H9 (cell line): ENCODE measurements around the gene OTUB1. TPM values are rescaled to one million over a fixed set of nuclear protein-coding genes. Genes with fewer than 3 reads are reported as not detected.

Experiments
- DNase-seq: peaks from one replicate; pipeline ENCODE4 v3.0.0-alpha.2; 2017
- H2AFZ ChIP-seq: one replicate; pipeline ENCODE4 v1.6.1; 2013; ENCODE audit warnings: mild to moderate bottlenecking, low read length, control low read depth, moderate library complexity
- H2AK5ac ChIP-seq: 2 replicates; pipeline ENCODE4 v1.6.1; 2013; ENCODE audit warnings: low read length, control low read depth, mixed read lengths; ENCODE audit not compliant: insufficient read length
- H2BK120ac ChIP-seq: one replicate; pipeline ENCODE4 v1.6.1; 2013; ENCODE audit warnings: low read depth, mild to moderate bottlenecking, low read length, control low read depth, inconsistent platforms; ENCODE audit not compliant: poor library complexity, severe bottlenecking
- H2BK12ac ChIP-seq: 2 replicates; pipeline ENCODE4 v1.6.1; 2013; ENCODE audit warnings: low read length, control low read depth, mixed read lengths, low read depth; ENCODE audit not compliant: insufficient read length
- H2BK15ac ChIP-seq: 2 replicates; pipeline ENCODE4 v1.6.1; 2013; ENCODE audit warnings: low read depth, low read length, control low read depth
- H2BK20ac ChIP-seq: one replicate; pipeline ENCODE4 v1.6.1; 2013; ENCODE audit warnings: low read depth, mild to moderate bottlenecking, low read length, control low read depth, inconsistent platforms; ENCODE audit not compliant: poor library complexity, severe bottlenecking
- H2BK5ac ChIP-seq: 2 replicates; pipeline ENCODE4 v1.6.1; 2013; ENCODE audit warnings: low read length, control low read depth, mixed read lengths; ENCODE audit not compliant: insufficient read length
- H3K14ac ChIP-seq: 2 replicates; pipeline ENCODE4 v1.6.1; 2013; ENCODE audit warnings: low read length, control low read depth; ENCODE audit not compliant: insufficient read depth
- H3K18ac ChIP-seq: 2 replicates; pipeline ENCODE4 v1.6.1; 2013; ENCODE audit warnings: low read depth, mild to moderate bottlenecking, mixed read lengths, low read length, control low read depth; ENCODE audit not compliant: insufficient read length
- H3K23ac ChIP-seq: 2 replicates; pipeline ENCODE4 v1.6.1; 2013; ENCODE audit warnings: low read length, control low read depth, mixed read lengths, low read depth; ENCODE audit not compliant: insufficient read length
- H3K23me2 ChIP-seq: 2 replicates; pipeline ENCODE4 v1.6.1; 2013; ENCODE audit warnings: low read depth, mild to moderate bottlenecking, mixed read lengths, low read length, control low read depth; ENCODE audit not compliant: insufficient read length, poor library complexity, severe bottlenecking
- H3K27ac ChIP-seq: 2 replicates; pipeline ENCODE4 v1.5.1; 2013; ENCODE audit warnings: low read length, control low read depth, mixed read lengths, low read depth; ENCODE audit not compliant: insufficient read length
- H3K27me3 ChIP-seq: 2 replicates; pipeline ENCODE4 v1.6.1; 2013; ENCODE audit warnings: low read length, control low read depth, inconsistent platforms; ENCODE audit not compliant: insufficient read depth
- H3K4ac ChIP-seq: 2 replicates; pipeline ENCODE4 v1.6.1; 2013; ENCODE audit warnings: low read depth, mild to moderate bottlenecking, control low read depth, inconsistent platforms, low read length, moderate library complexity
- H3K4me1 ChIP-seq: 2 replicates; pipeline ENCODE4 v1.6.1; 2013; ENCODE audit warnings: low read length, control low read depth, inconsistent platforms; ENCODE audit not compliant: insufficient read depth
- H3K4me2 ChIP-seq: 2 replicates; pipeline ENCODE4 v1.6.1; 2013; ENCODE audit warnings: low read length, control low read depth, mixed read lengths; ENCODE audit not compliant: insufficient read length, insufficient read depth
- H3K56ac ChIP-seq: 2 replicates; pipeline ENCODE4 v1.6.1; 2013; ENCODE audit warnings: low read depth, mild to moderate bottlenecking, mixed read lengths, low read length, control low read depth; ENCODE audit not compliant: insufficient read length
- H3K79me1 ChIP-seq: 2 replicates; pipeline ENCODE4 v1.6.1; 2013; ENCODE audit warnings: low read depth, mild to moderate bottlenecking, moderate library complexity, low read length, control low read depth, inconsistent platforms; ENCODE audit not compliant: insufficient read depth, poor library complexity, severe bottlenecking
- H3K79me2 ChIP-seq: 2 replicates; pipeline ENCODE4 v1.6.1; 2013; ENCODE audit warnings: low read length, control low read depth, inconsistent platforms; ENCODE audit not compliant: insufficient read depth
- H3K9ac ChIP-seq: 2 replicates; pipeline ENCODE4 v1.6.1; 2013; ENCODE audit warnings: low read length, control low read depth, mixed read lengths; ENCODE audit not compliant: insufficient read length; ENCODE audit errors: extremely low read depth
- H3K9me3 ChIP-seq: one replicate; pipeline ENCODE4 v1.6.1; 2013; ENCODE audit warnings: low read depth, low read length, inconsistent platforms; ENCODE audit not compliant: control insufficient read depth
- H3T11ph ChIP-seq: one replicate; pipeline ENCODE4 v1.6.1; 2013; ENCODE audit warnings: mild to moderate bottlenecking, low read length, control low read depth, inconsistent platforms
- H4K20me1 ChIP-seq: one replicate; pipeline ENCODE4 v1.6.1; 2013; ENCODE audit not compliant: control insufficient read depth, insufficient read length, insufficient read depth
- H4K5ac ChIP-seq: 2 replicates; pipeline ENCODE4 v1.6.1; 2013; ENCODE audit warnings: low read depth, mild to moderate bottlenecking, mixed read lengths, low read length, control low read depth; ENCODE audit not compliant: insufficient read length
- H4K8ac ChIP-seq: replicated peaks from 2 replicates; pipeline ENCODE4 v1.6.1; 2013; ENCODE audit warnings: low read length, control low read depth, mixed read lengths, low read depth; ENCODE audit not compliant: insufficient read length
- H4K91ac ChIP-seq: 2 replicates; pipeline ENCODE4 v1.6.1; 2013; ENCODE audit warnings: low read depth, mild to moderate bottlenecking, moderate library complexity, mixed read lengths, low read length, control low read depth; ENCODE audit not compliant: insufficient read length
- H3K27ac Mint-ChIP-seq, 3 experiments: 2 replicates in 2 of 3; 3 replicates in 1 of 3; pipeline ENCODE4 v1.8.0; 2020 to 2021; ENCODE audit warnings: mixed read lengths in 3 of 3, mild to moderate bottlenecking in 1 of 3, moderate library complexity in 1 of 3
- H3K27me3 Mint-ChIP-seq: 2 replicates; pipeline ENCODE4 v1.8.0; 2021; ENCODE audit warnings: low read depth, mild to moderate bottlenecking, moderate library complexity, mixed read lengths
- H3K36me3 Mint-ChIP-seq, 3 experiments: 2 replicates in 2 of 3; 3 replicates in 1 of 3; pipeline ENCODE4 v1.8.0; 2020 to 2021; ENCODE audit warnings: low read depth in 3 of 3, mixed read lengths in 3 of 3; ENCODE audit not compliant: insufficient read depth in 1 of 3
- H3K4me1 Mint-ChIP-seq, 2 experiments: 2 replicates each; pipeline ENCODE4 v1.8.0; 2020; ENCODE audit warnings: mixed read lengths in 2 of 2
- H3K4me3 Mint-ChIP-seq, 2 experiments: 2 replicates in 1 of 2; 3 replicates in 1 of 2; pipeline ENCODE4 v1.8.0; 2020 to 2021; ENCODE audit warnings: mild to moderate bottlenecking in 2 of 2, mixed read lengths in 2 of 2, moderate library complexity in 1 of 2
- H3K9me3 Mint-ChIP-seq, 2 experiments: 2 replicates in 1 of 2; 3 replicates in 1 of 2; pipeline ENCODE4 v1.8.0; 2020; ENCODE audit warnings: mild to moderate bottlenecking in 2 of 2, mixed read lengths in 2 of 2, moderate library complexity in 1 of 2
- WGBS: extraction: QIAGEN DNeasy Blood & Tissue Kit; methylation state at CpG from one replicate; pipeline ENCODE4 v1.1.7; 2013; ENCODE audit warnings: missing lambda C conversion rate, low lambda C conversion rate, mixed read lengths; ENCODE audit not compliant: insufficient read length; ENCODE audit errors: extremely low coverage; 5-methylcytosine and 5-hydroxymethylcytosine counted together
- long read RNA-seq: library from polyadenylated mRNA; unstranded; transcript quantifications from one replicate; pipeline ENCODE4 v2.0.0, GENCODE V29; 2020
- total RNA-seq: library from RNA; stranded (reverse); gene quantifications from 2 replicates; pipeline ENCODE4 v1.2.1, GENCODE V29; 2021
- TF ChIP-seq, protein P1 (sequence below): fragments of 200-600 bp; sonication (generic); conservative IDR thresholded peaks from 3 replicates; pipeline ENCODE4 v1.8.0; 2021; ENCODE audit warnings: antibody characterized with exemption, mild to moderate bottlenecking

OTUB1 gene, protein sequence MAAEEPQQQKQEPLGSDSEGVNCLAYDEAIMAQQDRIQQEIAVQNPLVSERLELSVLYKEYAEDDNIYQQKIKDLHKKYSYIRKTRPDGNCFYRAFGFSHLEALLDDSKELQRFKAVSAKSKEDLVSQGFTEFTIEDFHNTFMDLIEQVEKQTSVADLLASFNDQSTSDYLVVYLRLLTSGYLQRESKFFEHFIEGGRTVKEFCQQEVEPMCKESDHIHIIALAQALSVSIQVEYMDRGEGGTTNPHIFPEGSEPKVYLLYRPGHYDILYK
- 114 TPM in 2 replicates for total RNA-seq
- long read RNA-seq, transcript OTUB1-209 (7 exons, 1,729 nt): major isoform, 332 of 502 reads
- long read RNA-seq, transcript OTUB1-201 (6 exons, 2,493 nt): minor isoform, 111 of 502 reads
- long read RNA-seq, partial matches to known transcripts: 16 of 502 reads
- long read RNA-seq, other reads (novel, unspliced or antisense): 40 of 502 reads

DNA sequence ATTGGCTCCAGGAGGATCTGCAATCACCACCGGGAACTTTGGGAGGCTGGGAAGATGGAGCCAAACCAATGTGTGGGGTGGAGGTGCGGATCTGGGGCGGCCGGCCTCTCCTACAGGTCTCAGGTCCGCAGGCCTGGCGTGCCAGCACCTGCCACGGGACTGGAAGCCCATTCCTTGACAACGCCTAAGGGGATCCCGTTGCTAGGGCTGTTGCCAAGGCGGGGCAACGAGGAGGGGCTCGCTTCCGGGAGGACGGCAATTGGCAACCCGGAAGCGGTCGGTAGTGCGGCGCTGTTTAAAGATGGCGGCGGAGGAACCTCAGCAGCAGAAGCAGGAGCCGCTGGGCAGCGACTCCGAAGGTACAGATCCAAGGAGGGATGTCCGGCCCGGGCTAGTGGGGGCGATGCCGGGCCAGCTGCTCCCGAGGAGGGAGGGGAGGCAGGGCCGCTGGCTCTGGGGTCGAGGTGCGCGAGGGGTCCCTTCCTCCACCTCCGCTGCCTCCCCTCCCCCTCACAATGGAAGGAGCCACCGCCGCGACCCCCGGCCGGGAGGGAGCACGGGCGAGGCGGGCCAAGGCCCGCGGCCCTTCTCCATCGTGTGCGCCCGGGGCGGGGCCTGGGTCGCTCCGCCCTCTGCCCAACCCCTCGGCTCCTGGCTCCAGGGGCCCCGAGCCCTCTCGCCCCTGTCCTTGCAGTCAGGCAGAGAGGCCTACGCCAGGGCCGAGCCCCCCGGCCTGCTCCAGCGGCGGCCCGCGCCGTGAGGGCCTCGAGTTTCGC lies at the start of gene OTUB1:
Gene OTUB1 (plus strand): TSS at position 283 of the 776 bp plus-strand sequence. CDS start 19 bp downstream, at position 302.
- no peaks in the 10 kb centered on the region; the same call in 1 of the 2 replicates for H3K27me3 Mint-ChIP-seq
- H3K4me1 ChIP-seq: peaks cover 7% of the 10 kb centered on the region; the same call in 1 of the 2 replicates
- H2AFZ ChIP-seq: no peak within 1 kb of the TSS
- H4K91ac ChIP-seq: no peak within 1 kb of the TSS
- H2BK120ac ChIP-seq: no peak within 1 kb of the TSS
- WGBS: no CpG with 5 or more reads among the region's 63 CpGs
- peaks cover 24% of the 10 kb centered on the region for H3K79me1 ChIP-seq
- H3K79me2 ChIP-seq: peaks cover 9% of the 10 kb centered on the region; the same call in 1 of the 2 replicates
- peak within 1 kb of the TSS; percentile 62 for H3K4me2 ChIP-seq
- H3K23ac ChIP-seq: no peak within 1 kb of the TSS
- peak within 1 kb of the TSS; percentile 92 for H3K9ac ChIP-seq
- H3K18ac ChIP-seq: peak within 1 kb of the TSS; percentile 99
- H2BK15ac ChIP-seq: no peak within 1 kb of the TSS; the same call in 1 of the 2 replicates
- no peak within 1 kb of the TSS for H3K4ac ChIP-seq
- H4K20me1 ChIP-seq: no peaks in the 10 kb centered on the region
- H4K8ac ChIP-seq: no peak within 1 kb of the TSS
- H3K27ac Mint-ChIP-seq: peak within 1 kb of the TSS; percentile 97 to 99 (median 99)
- peak within 1 kb of the TSS; percentile 83 for H2BK5ac ChIP-seq
- peak within 1 kb of the TSS; percentile 93 to 98 for H3K4me3 Mint-ChIP-seq
- H3K56ac ChIP-seq: no peak within 1 kb of the TSS
- peaks cover 30 to 42% (median 33%) of the 10 kb centered on the region in 3 experiments; a peak in 6 of 7 replicates for H3K36me3 Mint-ChIP-seq
- H3K9me3 Mint-ChIP-seq: no peaks in the 10 kb centered on the region; a peak in 2 of 5 replicates
- no peaks in the 10 kb centered on the region for H3K9me3 ChIP-seq
- H3K27ac ChIP-seq: peak within 1 kb of the TSS; percentile 8
- TF ChIP-seq, protein P1, sequence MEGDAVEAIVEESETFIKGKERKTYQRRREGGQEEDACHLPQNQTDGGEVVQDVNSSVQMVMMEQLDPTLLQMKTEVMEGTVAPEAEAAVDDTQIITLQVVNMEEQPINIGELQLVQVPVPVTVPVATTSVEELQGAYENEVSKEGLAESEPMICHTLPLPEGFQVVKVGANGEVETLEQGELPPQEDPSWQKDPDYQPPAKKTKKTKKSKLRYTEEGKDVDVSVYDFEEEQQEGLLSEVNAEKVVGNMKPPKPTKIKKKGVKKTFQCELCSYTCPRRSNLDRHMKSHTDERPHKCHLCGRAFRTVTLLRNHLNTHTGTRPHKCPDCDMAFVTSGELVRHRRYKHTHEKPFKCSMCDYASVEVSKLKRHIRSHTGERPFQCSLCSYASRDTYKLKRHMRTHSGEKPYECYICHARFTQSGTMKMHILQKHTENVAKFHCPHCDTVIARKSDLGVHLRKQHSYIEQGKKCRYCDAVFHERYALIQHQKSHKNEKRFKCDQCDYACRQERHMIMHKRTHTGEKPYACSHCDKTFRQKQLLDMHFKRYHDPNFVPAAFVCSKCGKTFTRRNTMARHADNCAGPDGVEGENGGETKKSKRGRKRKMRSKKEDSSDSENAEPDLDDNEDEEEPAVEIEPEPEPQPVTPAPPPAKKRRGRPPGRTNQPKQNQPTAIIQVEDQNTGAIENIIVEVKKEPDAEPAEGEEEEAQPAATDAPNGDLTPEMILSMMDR: no peak
- H3K27me3 ChIP-seq: no peaks in the 10 kb centered on the region
- H2BK20ac ChIP-seq: no peak within 1 kb of the TSS
- no peak within 1 kb of the TSS for H4K5ac ChIP-seq
- peaks cover 17% of the 10 kb centered on the region for H3K23me2 ChIP-seq
- H2BK12ac ChIP-seq: no peak within 1 kb of the TSS
- DNase-seq: peak; percentile 99
- no peak within 1 kb of the TSS for H2AK5ac ChIP-seq
- peaks cover 15 to 17% of the 10 kb centered on the region in 2 experiments for H3K4me1 Mint-ChIP-seq
- H3K14ac ChIP-seq: peak within 1 kb of the TSS; percentile 99
- H3T11ph ChIP-seq: no peak within 1 kb of the TSS
